Fibroblast of lung (primary cell): Measurements from ENCODE around the gene PNMA8B.

Experiments
- CTCF ChIP-seq, 2 donors: IDR thresholded peaks in 1 of 2; conservative IDR thresholded peaks in 1 of 2; 1 replicate in 1 of 2; 2 replicates in 1 of 2; pipeline ENCODE4 v1.5.1; 2011 to 2012; ENCODE audit warnings: low read length in 2 of 2, control low read depth in 1 of 2, inconsistent platforms in 1 of 2, low read depth in 1 of 2, mild to moderate bottlenecking in 1 of 2
- EZH2 ChIP-seq: IDR thresholded peaks from 2 replicates; pipeline ENCODE4 v1.5.1; 2012; ENCODE audit warnings: low read length, control low read depth, mild to moderate bottlenecking; ENCODE audit errors: missing control alignments

- no peak for TF ChIP-seq CTCF (conservative IDR thresholded peaks at IDR 0.05 in 1 of 2, IDR thresholded peaks at IDR 0.05 in 1 of 2; ENCODE audit: low read depth in 1 of 2, low read length in 2 of 2)
- no peak for TF ChIP-seq EZH2
These were observed 11.0 kb downstream of the PNMA8B start for GRCh38 chr19:46484656-46485055.
